NCI-H2227 (cell line): ENCODE measurements around the gene ATP2B1.

Experiments used
- DNase-seq: peaks from one replicate; lab custom pipeline; 2025; ENCODE audit not compliant: unreplicated experiment; lab: John Stamatoyannopoulos, UW

ATP2B1 gene

DNA sequence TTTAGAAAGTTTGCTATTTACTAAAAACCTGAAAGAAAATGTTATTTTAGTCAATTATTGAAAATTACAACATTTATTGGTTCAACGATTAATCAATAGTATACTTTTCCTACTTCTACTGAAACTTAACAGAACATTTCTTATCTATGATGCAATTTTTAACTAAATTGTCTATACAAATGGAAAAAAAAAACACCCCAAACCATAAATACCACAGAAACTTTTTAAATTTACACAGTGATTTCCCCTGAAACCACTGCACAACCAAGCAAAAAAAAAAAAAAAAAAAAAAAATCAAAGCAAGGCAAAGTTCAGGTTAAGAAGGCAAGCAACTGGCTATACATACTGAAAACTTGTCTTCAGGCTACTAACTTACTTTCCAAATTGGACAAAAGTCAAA is 110.9 kb downstream of the ATP2B1 start:
- DNase-seq = no peak

DNA sequence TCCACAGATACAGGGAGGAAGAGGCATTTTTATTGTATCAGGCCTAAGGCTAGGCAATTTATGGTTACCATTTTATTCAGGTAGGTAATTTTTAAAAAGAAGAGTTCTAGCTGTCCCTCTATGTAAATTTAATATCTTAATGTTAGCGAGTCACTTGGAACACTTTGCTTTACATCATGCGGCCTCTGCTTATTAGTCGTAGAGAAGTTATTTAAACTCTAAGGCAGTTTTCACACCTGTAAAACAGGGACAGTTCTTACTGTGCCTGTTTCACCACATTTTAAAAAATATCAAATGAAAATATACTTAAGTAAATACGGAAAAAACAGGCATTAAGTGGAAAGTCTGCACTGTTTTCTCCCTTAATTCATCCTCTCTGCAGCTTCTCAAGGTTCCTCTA is 111.4 kb downstream of the ATP2B1 start:
- no peak for DNase-seq

DNA sequence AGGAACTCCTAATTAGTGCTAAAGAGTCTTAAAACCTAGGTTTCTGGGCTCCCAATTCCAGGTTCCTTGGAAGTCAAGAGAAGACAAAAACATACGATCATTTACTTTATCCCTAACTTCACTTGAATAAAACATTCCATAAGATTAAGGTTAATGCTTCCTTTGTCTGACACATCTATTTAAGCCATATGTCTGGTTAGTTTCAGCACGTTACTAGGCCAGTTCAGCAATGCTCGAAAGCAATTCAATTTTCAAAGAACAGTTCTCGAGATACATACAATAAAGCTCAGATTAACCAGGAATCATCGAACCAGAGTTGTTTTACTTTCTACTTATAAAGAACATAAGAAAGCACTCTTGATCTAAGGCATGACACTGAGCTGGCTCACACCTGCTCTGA is 114.8 kb downstream of the ATP2B1 start:
- DNase-seq = no peak

DNA sequence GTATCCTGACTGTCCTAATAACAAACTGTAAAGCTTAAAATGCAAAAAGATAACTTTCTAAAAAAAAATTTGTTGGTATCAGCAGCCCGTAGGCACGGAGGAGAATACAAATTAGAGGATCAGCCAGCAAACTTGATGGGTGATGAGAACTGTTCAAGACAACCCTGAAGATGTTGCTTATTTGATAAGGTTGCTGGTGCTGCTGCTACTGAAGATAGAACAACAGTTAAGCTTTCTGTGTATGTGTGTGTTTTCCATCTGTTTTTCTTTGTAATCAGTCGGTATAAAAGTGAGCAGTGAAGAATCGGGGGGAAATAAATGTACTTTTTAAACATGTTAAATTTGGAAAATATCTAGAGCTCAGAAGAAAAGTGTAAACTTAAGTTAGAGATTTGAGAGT is 115.4 kb downstream of the ATP2B1 start:
- no peak for DNase-seq

DNA sequence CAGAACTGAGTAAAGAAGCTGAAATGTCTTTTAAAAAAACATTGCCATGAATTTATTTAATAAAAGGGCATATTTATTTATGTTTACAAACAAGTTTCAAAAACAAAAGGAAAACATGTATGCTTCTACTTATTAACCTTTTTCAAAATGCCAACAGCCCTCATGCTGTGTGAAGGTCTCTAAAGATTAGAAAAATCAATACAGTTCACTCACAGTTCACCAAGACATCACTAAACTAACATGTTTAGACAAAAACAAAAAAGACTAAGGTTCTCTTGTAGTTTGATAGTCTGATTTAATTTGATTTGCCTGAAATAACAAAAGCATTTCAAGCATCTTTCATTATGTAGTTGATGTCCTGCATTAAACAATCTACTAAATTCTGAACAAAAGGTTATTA is 118.9 kb downstream of the ATP2B1 start:
- no peak for DNase-seq

DNA sequence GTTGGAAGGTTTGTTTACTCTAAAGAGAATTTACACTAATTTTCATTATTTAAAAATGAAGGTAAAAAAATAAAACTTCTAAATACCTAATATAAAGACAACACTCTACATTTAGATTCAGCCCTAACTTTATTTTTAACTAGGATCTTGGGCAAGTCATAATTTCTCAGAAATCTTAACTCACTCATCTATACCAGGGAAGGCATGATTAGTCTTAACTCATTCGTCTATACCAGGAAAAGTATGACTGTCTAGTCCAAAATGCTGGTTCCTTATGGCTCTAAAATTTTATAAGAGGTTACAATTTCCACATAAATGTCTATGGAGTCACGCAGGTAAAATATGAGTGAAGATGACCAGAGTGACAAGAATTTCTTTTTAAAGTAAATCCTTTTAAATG is 130.1 kb downstream of the ATP2B1 start:
- no peak for DNase-seq

DNA sequence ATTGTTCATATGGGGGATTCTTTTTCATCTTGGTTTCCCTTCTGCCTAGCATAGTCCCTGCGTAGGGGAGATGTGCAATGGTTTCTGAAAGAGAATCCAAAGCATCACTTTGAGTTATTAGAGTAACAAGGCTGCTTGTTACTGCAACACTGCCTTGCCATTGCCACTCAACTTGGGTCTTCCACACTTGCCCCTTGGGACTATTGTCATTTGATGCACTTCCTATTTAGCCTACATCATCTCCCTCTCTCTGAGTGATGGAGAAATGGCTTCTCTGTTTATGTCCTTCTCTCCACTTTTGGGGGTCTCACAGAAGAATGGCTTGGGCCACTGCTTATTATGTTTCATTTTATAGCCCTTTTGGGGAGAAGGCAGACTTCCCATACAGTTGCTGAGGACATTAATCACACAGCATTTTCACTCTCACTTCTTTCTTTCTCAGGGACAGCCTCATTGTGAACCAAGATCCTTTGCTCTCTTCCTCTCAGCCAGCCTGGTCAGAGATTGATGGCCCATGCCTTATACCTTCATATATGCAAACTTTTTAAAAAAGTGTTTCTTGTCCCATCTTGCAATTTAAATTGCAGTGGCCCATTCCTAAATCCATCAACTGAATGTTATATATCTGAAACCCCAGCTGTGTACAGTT is 131.9 kb downstream of the ATP2B1 start:
- no peak for DNase-seq

DNA sequence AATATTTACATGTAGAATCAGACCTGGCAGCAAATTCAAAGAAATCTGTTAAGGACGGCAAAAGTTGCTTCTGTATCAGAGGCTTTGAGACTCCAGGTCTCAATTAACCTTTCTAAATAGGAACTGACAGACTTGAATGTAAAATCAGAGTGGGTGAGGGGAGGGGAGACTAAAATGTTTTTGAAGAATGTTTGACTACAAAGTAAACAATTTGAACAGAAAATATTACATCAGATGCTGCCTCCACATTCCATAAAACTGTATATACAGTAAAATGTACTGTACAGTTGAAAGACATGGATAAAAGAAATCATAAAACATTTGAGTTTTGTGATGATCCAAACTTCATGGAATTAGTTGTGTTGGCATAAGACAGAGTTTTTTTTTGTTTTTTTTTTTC is 133.3 kb downstream of the ATP2B1 start:
- DNase-seq = no peak

DNA sequence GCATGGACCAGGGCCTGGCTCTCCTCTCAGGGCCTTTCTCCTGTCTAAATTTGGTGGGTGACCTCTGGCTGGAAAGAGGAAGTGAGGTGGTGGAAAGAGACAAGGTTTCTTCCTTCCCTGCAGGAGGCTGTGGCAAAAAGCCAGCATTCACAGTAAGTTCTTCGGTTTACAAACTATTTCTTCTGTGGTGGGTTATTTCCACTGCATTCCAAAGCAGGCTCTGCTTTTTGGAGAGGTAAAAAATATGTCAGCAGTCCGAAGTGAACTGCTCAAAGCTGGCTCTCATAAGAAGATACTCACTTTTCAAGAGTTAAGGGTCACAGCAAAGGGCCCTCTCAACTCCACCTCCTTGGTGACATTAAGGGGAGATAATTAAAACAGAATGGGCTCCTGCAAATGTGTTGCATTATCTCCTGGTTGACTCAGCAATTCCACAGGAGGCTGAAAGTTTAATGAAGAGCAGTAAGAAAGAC is 133.9 kb downstream of the ATP2B1 start:
- DNase-seq = no peak

DNA sequence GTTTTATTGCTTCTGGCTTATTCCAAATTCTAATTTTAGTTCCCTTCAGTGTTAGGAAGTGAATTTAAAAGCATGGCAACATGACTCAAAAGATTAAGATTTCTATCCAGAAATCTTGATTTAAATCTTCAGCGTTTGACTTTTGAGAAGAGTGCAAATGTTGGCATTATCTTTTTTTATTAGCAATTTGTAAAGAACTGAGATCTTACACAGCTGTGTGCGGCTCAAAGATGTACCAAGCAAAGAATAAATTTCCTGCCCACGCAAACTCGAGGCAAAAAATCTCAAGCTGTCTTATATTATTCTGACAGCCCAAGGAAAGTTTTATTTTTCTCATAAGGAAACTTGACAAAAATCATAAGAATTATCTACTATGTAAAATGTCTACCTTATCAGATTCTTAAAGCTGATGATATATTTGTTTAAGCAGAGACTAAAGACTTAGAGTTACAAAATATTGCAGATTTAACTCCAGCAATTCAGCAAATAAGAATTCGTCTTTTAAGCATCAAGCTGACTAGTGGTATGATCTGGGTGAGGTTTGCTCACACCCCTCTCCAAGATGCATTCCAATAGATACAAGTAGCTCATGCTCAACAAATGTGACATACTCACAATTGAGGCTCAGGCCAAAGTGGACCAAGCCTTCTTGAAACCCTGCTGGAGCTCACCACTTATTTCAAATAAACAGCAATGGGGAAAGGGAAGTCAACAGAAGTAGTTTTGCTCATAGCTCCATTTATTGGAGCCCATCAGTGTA is 135.4 kb downstream of the ATP2B1 start:
- DNase-seq = no peak

DNA sequence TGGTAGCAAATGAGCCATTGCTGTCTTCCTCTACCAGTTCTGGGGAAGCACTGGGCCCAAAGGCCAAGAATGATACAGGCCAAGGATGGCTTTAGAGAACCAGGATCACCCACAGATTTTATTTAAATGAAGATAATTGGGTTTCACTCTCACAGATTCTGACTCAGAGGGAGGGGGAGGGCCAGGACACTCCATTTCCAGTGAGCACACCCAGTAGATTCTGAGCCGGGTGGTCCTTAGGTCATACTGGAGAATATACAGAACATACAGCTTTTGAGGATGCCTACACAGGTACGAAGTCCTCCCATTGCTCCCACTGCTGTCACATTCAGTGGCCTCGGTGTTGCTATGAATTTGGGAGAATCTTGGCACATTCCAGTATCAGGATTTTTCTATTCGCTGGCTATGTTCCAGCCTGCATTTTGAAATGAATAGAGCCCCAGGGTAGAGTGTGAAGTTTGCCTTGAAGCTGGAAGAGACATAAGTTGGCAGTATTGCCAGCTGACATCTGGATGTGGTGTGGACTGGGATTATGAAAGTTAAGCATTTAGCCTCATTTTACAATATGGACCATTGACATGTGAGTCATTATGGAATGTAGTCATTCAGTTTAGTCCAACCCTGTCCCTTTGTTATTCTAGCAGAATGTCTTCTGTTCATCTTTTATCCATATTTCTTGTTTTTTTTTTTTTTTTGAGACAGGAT is 137.0 kb downstream of the ATP2B1 start:
- DNase-seq = no peak

DNA sequence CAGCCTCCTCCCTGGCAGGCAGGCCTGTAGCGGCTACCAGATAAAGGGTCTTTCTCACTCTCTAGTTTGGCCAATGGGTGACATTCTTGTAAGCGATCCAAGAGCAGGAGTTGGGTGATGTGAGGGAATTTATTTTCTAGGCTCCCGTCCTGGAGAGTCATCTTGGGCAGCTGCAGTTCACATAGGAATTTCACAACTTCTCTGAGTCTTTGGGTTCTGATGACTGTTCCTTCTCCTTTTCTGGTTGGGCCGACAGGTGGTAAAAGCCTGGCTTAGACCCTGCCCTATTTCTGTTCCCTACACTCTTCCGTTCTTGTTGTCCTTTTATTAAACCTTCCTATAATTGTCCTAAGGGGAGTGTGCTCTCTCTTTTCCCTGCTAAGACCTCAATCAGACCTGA is 140.2 kb downstream of the ATP2B1 start:
- DNase-seq = no peak

DNA sequence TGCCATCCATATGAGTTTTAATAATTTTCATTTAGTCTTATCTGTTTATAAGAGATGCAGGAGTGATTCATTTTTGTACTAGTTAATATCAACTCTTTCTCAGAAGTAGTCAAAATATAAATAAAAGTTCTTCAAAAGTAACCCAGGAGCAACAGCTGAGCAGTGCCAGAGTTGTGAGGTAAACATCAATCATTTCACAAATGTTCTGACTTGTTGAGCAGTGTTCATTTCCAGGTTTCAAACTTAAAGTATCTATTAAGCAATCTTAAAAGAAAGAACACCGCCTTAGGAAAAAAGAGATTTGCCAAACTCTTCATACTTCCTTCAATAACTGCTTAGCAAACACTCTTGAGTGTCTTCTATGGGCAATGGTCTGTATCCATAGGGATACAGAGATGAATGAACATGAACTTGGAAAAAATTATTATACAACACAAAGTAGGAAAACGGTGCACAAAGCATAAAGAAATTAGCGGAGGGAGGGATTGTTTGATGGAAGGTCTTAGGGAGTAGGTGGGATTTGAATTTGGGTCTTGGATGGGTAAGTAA is 140.9 kb downstream of the ATP2B1 start:
- DNase-seq = no peak

DNA sequence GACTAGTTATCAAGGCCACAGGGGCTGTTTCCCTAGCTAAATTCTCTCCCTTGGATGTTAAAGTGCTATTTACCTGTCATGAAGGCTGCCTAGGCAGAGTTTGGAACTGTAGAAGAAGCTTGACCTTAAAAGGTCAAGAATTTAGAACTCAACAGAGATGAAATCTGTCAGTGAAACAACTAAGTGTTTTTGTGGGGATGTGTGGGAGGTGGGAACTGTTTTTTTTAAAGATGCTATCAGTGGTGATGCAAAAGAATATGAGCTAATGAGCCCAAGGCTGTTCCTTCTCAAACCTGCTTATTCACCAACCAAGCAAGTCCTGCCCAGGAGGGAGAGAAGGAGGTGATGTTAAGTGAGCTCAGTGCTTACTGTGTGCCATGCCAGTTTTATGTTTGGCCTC is 142.0 kb downstream of the ATP2B1 start:
- no peak for DNase-seq

DNA sequence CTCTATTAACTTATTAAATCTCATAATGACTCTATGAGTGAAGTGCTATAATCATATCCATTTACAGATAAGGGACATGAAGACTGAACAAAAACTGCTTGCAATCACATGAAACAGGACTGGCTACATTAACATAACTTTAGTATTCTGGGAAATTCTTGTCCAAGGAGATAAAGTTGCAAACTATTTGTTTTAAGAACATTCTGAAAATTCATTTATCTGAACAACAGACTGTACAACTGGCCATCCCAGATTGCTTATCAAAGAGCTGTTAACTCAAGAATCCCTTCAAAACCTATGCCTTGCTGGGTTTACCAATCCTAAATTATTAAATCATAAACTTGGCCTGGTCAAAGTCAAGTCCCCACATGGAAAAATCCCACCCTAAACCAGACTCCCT is 143.6 kb downstream of the ATP2B1 start:
- DNase-seq = no peak

DNA sequence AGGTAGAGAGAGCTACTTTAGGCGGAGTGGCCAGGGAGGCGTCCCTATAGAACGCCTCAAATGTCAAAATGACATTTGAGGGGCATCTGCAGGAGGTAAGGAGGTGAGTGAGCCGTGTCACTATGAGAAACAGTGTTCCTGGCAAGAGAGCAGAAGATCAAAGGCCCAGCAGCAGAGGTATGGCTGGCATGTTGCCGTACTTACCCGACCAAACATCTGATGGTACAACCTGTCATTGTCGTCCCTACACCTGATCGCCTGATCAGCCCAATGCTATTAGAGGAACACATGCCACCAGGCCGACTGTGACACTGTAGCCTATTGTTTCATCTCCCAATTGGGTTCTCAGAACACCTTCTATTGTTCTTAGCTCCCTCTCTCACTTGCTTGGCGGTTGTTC is 148.9 kb downstream of the ATP2B1 start:
- DNase-seq = no peak

DNA sequence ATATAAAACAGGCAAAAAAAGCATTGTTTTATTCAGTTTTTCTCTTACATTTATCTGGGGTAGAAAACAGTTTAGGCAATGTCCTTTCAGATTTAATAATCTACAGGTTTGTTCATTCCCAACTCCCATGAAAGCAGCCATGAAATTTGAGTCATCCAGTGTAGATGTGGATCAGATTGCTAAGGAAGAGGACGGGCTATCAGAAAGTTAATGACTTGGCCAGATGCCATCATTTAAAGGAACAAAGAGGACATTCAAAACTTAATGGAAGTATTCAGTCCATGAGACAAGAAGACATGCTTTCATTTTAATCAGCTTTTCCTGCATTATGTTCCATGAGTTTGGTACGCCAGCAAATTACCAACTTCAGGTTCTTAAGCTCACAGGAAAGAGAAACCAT is 151.7 kb downstream of the ATP2B1 start:
- no peak for DNase-seq

DNA sequence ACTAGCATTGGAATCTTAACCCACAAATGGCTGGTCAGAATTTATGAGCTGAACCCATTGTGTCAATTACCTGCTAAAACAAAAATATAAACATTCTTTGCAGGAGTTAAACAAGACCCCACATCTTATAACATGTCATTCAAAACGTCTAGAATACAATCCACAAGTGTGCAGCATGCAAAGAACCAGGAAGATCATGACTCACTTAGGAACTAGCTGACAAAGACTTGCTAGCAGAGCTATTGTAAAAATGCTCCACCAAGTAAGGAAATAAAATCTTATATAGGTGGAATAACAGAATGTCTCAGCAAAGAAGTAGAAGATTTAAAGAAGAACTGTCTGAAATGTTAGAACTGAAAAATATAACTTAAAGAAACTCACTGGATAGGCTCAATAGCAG is 156.3 kb downstream of the ATP2B1 start:
- DNase-seq = no peak

DNA sequence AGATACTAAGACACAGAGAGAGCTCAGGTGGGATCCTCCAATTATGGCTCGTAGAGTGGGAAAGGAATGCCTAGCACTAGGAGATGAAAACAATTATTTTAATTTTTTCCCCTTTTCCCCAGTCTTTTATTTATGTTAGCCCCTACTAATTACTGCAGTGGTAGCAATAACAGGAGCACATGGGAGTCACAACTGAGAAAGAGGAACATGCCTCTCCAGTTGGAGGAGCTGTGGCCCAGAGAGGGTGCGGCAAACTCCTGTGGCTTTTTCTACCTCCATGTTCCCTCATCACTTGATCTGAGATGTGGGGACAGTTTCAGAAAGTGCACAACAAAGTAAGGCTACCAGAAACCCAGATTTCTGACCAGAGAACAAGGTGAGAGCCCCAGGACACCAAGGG is 156.9 kb downstream of the ATP2B1 start:
- DNase-seq = no peak

DNA sequence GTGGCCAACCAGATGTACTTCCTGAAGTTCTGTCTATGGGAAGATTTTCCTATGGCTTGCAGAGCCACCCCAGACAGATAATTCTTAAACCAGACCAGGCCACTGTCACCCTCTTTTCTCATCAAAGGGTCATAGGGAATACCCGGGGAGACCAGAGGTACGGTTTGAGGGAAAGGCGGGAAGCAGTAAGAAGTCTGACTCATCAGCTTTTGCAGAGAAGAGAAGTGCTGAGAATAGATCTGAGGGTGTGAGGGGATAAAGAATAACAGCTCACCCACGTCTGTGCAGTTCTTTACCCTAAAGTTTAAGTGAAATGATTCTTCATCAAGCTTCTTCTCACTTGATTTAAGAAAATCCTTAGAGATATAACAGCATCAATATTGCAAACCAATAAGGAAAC is 161.5 kb downstream of the ATP2B1 start:
- no peak for DNase-seq

DNA sequence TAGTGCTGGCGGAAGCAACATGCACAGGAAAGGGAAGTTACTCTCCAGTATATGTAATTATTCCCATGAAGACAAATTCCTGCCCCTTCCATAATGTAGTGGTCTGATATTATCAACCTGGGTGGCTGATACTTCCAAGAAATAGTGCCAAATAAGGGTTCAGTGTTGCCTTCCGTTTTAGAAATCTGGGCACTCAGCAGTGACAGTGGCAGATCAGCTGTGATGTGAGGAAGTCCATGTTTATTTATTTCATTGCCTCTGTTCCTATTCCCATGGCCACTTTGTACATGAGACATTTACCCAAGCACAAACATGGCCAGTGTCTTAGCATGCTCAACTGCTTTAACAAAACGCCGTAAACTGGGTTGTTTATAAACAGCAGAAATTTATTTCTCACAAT is 162.5 kb downstream of the ATP2B1 start:
- no peak for DNase-seq

DNA sequence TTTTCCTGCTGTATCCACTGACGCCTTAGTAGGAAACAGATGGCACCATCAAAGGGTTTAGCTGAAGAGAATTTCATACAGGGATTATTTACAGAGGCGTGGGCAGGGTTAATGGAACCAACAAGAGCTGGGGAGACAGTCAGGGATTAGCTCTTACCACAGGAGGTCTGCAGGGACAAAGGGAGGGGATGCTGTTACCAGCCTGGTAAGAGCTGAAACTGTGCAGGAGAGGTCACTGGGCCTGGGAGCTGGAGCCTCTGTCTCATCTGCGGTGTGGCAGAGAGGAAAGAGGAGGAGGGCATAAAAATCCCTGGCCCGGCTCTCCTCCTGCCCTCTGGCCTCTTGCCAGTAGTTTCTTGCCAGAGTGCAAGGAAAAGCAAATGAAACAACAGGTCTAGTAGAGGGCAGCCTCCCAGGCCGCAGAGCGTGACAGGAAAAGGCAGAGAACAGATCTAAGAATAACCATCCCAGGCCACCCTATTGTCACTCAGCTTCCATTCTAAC is 163.9 kb downstream of the ATP2B1 start:
- peak; percentile 84 for DNase-seq
